UCSD-AML1 (cell line): Measurements from ENCODE around the gene CSNK2A1.
"Not testable (repeated sequence)": the region's sequence is repeated elsewhere in the genome, so short reads cannot be mapped to it uniquely, and the experiment has no call there.

Experiments
- DNase-seq: peaks from one replicate; lab custom pipeline; 2025; ENCODE audit not compliant: unreplicated experiment; lab: John Stamatoyannopoulos, UW

The CSNK2A1 gene

GRCh38 chr20:543369-544152 is at the start of gene CSNK2A1:
TSS of gene CSNK2A1 (minus strand) at chr20:543790. CDS start at chr20:508551, 35,239 bp downstream.
- DNase-seq, result peak; percentile 96

GRCh38 chr20:592506-592905 is 48.9 kb upstream of the CSNK2A1 start:
- no peak for DNase-seq

- DNase-seq, result no peak
Observed at GRCh38 chr20:591941-592340, 48.4 kb upstream of the CSNK2A1 start.

- no peak for DNase-seq
Observed at GRCh38 chr20:588932-589672, 45.5 kb upstream of the CSNK2A1 start.

- no peak for DNase-seq
Observed at GRCh38 chr20:588476-588875, 44.9 kb upstream of the CSNK2A1 start.

GRCh38 chr20:584971-585301 is 41.3 kb upstream of the CSNK2A1 start:
- DNase-seq, result no peak

- DNase-seq, result no peak
Observed at GRCh38 chr20:584161-584970, 40.8 kb upstream of the CSNK2A1 start.

- DNase-seq, result no peak
Observed at GRCh38 chr20:582204-582603, 38.6 kb upstream of the CSNK2A1 start.

- DNase-seq, result not testable (repeated sequence)
Observed at GRCh38 chr20:578940-579690, 35.5 kb upstream of the CSNK2A1 start.

- DNase-seq, result peak; percentile 42
Observed at GRCh38 chr20:577167-577791, 33.7 kb upstream of the CSNK2A1 start.

- DNase-seq, result no peak
Observed at GRCh38 chr20:576156-576555, 32.6 kb upstream of the CSNK2A1 start.

GRCh38 chr20:575230-575629 is 31.6 kb upstream of the CSNK2A1 start:
- DNase-seq, result no peak

- DNase-seq, result no peak
Observed at GRCh38 chr20:574297-574942, 30.8 kb upstream of the CSNK2A1 start.

GRCh38 chr20:573414-574296 is 30.1 kb upstream of the CSNK2A1 start:
- DNase-seq, result no peak

GRCh38 chr20:572727-573126 is 29.1 kb upstream of the CSNK2A1 start:
- no peak for DNase-seq

- no peak for DNase-seq
Observed at GRCh38 chr20:571754-572441, 28.3 kb upstream of the CSNK2A1 start.

- no peak for DNase-seq
Observed at GRCh38 chr20:568673-569415, 25.3 kb upstream of the CSNK2A1 start.
